Right lobe of liver (tissue), 4 donors: Measurements from ENCODE around the gene CYB5RL.
"Not testable (repeated sequence)": the region's sequence is repeated elsewhere in the genome, so short reads cannot be mapped to it uniquely, and the experiment has no call there.

Experiments used
- POLR2A ChIP-seq: fragments of 450-650 bp; IDR thresholded peaks from one replicate; pipeline ENCODE4 v1.6.1; 2017; ENCODE audit warnings: antibody characterized with exemption, mild to moderate bottlenecking
- TF ChIP-seq, protein P1 (sequence below), 4 donors: fragments of 200-600 bp in 3 of 4; fragments of 450-650 bp in 1 of 4; IDR thresholded peaks; one replicate each; pipeline versions ENCODE4 v1.5.1 to v1.8.0; 2016 to 2022; ENCODE audit warnings: antibody characterized with exemption in 4 of 4, mild to moderate bottlenecking in 2 of 4
- donor health status: DM: no; HTN: no; CAD: no.
- donor health status: DM: no; HTN: no; CAD: no.
- donor health status: DM: no; HTN: yes; CAD: no.

DNA sequence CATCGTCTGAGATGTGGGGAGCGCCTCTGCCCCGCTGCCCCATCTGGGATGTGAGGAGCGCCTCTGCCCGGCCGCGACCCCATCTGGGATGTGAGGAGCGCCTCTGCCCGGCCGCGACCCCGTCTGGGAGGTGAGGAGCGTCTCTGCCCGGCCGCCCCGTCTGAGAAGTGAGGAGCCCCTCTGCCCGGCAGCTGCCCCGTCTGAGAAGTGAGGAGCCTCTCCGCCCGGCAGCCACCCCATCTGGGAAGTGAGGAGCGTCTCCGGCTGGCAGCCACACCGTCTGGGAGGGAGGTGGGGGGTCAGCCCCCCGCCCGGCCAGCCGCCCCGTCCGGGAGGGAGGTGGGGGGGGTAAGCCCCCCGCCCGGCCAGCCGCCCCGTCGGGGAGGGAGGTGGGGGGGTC lies 33.4 kb upstream of the CYB5RL start:
- TF ChIP-seq, protein P1, sequence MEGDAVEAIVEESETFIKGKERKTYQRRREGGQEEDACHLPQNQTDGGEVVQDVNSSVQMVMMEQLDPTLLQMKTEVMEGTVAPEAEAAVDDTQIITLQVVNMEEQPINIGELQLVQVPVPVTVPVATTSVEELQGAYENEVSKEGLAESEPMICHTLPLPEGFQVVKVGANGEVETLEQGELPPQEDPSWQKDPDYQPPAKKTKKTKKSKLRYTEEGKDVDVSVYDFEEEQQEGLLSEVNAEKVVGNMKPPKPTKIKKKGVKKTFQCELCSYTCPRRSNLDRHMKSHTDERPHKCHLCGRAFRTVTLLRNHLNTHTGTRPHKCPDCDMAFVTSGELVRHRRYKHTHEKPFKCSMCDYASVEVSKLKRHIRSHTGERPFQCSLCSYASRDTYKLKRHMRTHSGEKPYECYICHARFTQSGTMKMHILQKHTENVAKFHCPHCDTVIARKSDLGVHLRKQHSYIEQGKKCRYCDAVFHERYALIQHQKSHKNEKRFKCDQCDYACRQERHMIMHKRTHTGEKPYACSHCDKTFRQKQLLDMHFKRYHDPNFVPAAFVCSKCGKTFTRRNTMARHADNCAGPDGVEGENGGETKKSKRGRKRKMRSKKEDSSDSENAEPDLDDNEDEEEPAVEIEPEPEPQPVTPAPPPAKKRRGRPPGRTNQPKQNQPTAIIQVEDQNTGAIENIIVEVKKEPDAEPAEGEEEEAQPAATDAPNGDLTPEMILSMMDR (IDR thresholded peaks at IDR 0.05): not testable (repeated sequence)
- not testable (repeated sequence) for TF ChIP-seq POLR2A
